ENCODE measurements around the gene LRP1B. TPM values are rescaled to one million over a fixed set of nuclear protein-coding genes. Genes with fewer than 3 reads are reported as not detected.

The LRP1B gene
- total and polyA plus RNA-seq, 2 of the 8 experiments (the other 6 are each of a cell fraction or from before 2014, with no cell fraction given): 0.03 TPM; not detected in 1

GRCh38 chr2:142127248-142127647, 3.6 kb downstream of the LRP1B start:
- POLR2A ChIA-PET (ENCODE audit: partially characterized antibody): no interaction called here
- DNase-seq (ENCODE audit: low read depth in 1 of 2, low spot score in 2 of 2): no peak
- Histone ChIP-seq H3K27ac (ENCODE audit: low read depth, low read length) (no peak overlapping the region), H2BK120ac (replicated peaks; ENCODE audit: low read depth, low read length) (no peak overlapping the region), H3K36me3 (ENCODE audit: control insufficient read depth in 2 of 4, insufficient read depth in 4 of 4, low read length in 3 of 4) (no peaks in the 10 kb centered on the region), H2BK5ac (ENCODE audit: low read depth, low read length) (no peak overlapping the region), H3K4me3 (ENCODE audit: extremely low read depth in 1 of 4, insufficient read depth in 2 of 4, low read depth in 3 of 4, low read length in 4 of 4) (no peak overlapping the region), H4K20me1 (replicated peaks in 1 of 2; ENCODE audit: control insufficient read depth in 1 of 2, insufficient read depth in 2 of 2, low read length in 2 of 2) (no peaks in the 10 kb centered on the region), H3K18ac (ENCODE audit: extremely low read depth, low read length) (no peak overlapping the region), H3K23ac (ENCODE audit: insufficient read length) (no peak overlapping the region), H2BK15ac (ENCODE audit: low read length) (no peak overlapping the region), H3K23me2 (ENCODE audit: low read depth, low read length) (peaks cover 19% of the 10 kb centered on the region), H3K4ac (replicated peaks; ENCODE audit: insufficient read length, low read depth, low read length) (no peak overlapping the region), H2BK20ac (ENCODE audit: low read length) (no peak overlapping the region), H3K27me3 (replicated peaks in 1 of 4; ENCODE audit: control insufficient read depth in 3 of 4, extremely low read depth in 1 of 4, insufficient read depth in 3 of 4, low read length in 3 of 4) (peaks cover 4 to 29% (median 22%) of the 10 kb centered on the region in 4 experiments), H3K14ac (ENCODE audit: insufficient read length) (no peak overlapping the region), H4K5ac (ENCODE audit: insufficient read length, low read depth, low read length) (no peak overlapping the region), H4K91ac (replicated peaks; ENCODE audit: insufficient read length, low read length) (no peak overlapping the region), H3K9ac (replicated peaks in 1 of 4; ENCODE audit: extremely low read depth in 1 of 4, low read depth in 3 of 4, low read length in 3 of 4) (no peak overlapping the region), H3K9me3 (ENCODE audit: insufficient read depth in 2 of 2, low read depth in 1 of 2, low read length in 1 of 2) (no peaks in the 10 kb centered on the region), H3K4me2 (ENCODE audit: insufficient read depth in 1 of 2, low read depth in 2 of 2, low read length in 2 of 2) (no peak overlapping the region), H3K56ac (replicated peaks; ENCODE audit: insufficient read length, low read depth, low read length) (no peak overlapping the region), H2AK5ac (ENCODE audit: low read depth, low read length) (no peak overlapping the region), H3K4me1 (replicated peaks in 1 of 4; ENCODE audit: control insufficient read depth in 3 of 4, insufficient read depth in 4 of 4, low read length in 3 of 4) (no peaks in the 10 kb centered on the region; a peak in 1 of 7 replicates), H2BK12ac (ENCODE audit: low read depth, low read length) (no peak overlapping the region), H4K8ac (ENCODE audit: extremely low read depth, insufficient read depth, low read length) (no peak overlapping the region), H3K79me2 (ENCODE audit: control insufficient read depth in 1 of 2, insufficient read depth in 2 of 2, low read length in 2 of 2) (no peaks in the 10 kb centered on the region), H3K79me1 (ENCODE audit: low read depth, low read length) (no peaks in the 10 kb centered on the region), H2AFZ (ENCODE audit: low read length) (no peak overlapping the region)
- CTCF ChIA-PET (ENCODE audit: partially characterized antibody): interaction anchor here (2.7 kb wide), 1 partner anchor 13 kb away, joined by 10 read pairs; no protein-coding TSS in a partner anchor
- no peak for TF ChIP-seq SUZ12 (IDR thresholded peaks at IDR 0.05; ENCODE audit: low read length)
- no peak for TF ChIP-seq HDAC6 (IDR thresholded peaks at IDR 0.05; ENCODE audit: low read depth, low read length)
- no peak for TF ChIP-seq FOSL1 (IDR thresholded peaks at IDR 0.05; ENCODE audit: insufficient read depth, low read depth, low read length)
- no peak for TF ChIP-seq TCF12 (IDR thresholded peaks at IDR 0.05; ENCODE audit: low read depth, low read length)
- no peak for TF ChIP-seq EGR1 (IDR thresholded peaks at IDR 0.05; ENCODE audit: borderline replicate concordance, low read depth, low read length)
- TF ChIP-seq TAF1 (IDR thresholded peaks at IDR 0.05; ENCODE audit: low read depth, low read length): no peak
- FAIRE-seq: no peak

Measured in H1 (cell line).